HG03457 (cell line): ENCODE measurements around the gene S100PBP.

Experiments used
- ATAC-seq: cut with Tn5 transposase; IDR thresholded peaks from one replicate; pipeline ENCODE4 v1.9.1; 2021; ENCODE audit warnings: moderate number of reproducible peaks; ENCODE audit not compliant: unreplicated experiment

S100PBP gene

DNA sequence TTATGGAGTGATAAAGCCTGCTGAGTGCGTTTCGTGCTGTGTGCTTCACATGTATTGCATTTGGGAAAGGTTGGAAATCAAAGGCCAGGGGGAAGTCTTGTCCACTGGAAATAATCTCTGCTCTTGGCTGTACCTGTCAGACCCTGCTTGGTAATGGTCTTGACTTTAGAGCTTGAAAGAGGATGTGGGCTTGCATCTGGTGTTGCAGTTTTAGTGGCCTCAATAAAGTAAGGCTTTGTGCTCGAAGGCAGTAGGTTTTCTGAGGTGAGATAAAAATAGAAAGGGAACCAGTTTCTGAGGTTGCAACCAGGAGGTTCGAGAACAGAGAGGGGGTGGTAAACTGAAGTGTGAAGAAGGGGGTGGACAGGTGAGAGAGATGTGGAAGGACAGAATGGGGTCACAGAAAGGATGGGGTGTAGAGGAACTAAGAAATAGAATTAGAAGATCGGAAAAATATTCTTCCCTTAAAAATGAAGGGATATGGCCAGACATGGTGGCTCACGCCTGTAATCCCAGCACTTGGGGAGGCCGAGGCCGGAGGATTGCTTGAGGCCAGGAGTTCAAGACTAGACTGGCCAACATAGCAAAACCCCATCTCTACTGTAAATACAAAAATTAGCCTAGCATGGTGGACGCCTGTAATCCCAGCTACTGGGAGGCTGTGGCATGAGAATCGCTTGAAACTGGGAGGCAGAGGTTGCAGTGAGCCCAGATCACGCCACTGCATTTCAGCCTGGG is 1.5 kb downstream of the S100PBP start:
- ATAC-seq: no peak

DNA sequence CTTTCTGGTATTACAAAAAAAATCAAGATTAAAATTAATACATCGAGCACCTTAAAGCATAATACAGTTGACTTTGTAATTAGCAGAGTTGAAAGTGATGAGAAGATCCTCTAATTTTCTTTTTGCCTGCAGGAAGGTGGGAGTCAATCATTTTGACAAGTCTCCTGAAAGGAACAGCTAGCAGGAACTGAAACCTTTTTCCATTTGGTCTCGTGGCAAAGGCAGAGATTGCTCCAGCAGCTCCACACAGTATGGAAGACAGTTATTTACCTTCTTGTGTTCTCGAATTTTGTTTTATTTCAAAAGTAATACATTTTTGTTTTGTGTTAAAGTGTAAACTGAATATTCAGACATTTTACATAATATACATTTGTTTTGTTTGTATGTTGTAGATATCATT is 7.7 kb downstream of the S100PBP start:
- no peak for ATAC-seq

DNA sequence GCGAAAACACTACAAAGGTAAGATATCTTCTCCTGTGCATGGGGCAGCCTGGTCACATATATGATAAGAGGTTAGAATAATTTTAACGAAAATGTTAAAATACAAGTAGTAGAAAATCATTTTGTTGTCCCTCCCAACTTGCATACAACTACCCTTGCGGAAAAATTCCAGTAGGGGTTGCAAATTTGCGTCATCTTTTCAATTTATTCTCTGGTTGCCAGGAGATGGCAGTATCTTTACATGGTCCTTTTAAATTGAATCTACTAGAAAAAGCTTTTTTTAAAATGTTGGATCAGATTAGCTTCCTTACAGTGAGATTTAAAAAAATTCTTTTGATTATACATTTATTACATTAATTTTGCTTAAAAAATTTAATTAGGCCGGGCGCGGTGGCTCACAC is 10.9 kb downstream of the S100PBP start:
- ATAC-seq: no peak

DNA sequence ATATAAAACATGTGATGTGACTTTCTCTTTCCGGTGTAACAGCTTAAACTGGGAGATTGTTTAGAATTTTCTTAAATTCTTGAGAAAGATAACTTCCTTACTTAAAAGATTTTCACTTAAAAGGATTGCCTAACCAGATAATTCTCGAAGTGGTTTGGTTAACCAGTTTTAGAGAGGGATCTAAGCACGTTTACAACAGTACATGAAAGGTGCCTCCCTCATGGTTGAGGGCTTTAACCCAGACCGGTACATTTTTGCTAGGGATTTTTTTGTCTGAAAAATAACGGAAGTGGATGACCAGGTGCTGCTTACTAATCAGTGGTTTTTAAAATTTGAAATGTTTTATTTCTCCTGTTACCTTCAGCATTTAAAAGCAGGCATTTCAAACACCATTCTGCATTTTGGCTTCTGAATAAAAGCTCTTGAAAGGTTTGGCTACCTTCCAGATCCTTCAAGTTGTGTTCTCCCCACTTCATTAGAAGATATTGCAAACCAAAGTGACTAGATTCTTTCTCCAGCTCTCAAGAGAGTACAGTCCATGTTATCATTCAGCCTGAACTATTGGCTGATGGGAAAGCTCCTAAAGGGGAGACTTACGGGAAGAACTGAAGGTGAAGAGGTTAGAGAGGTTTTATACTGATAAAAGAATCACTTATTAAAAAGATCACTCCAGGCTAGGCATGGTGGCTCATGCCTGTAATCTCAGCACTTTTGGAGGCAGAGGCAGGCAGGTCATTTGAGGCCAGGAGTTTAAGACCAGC is 12.8 kb downstream of the S100PBP start:
- ATAC-seq: no peak

DNA sequence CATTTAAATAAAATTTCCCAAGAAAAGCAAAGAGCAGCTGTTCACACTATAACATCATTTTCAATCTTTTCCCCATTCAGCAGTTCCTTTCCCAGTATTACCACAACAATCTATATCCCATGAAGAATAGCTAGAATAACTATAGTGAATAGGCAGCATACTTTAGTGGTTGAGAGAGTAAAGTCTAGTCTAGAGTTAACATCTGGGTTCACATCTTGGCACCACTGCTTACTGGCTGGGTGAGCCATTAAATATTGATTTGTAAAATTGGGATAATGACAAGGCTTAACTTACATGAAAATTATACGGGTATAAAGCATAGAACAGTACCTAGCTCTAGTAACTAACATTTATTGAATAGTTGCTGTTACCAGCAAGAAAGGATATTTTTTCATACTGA is 14.4 kb downstream of the S100PBP start:
- ATAC-seq: no peak

DNA sequence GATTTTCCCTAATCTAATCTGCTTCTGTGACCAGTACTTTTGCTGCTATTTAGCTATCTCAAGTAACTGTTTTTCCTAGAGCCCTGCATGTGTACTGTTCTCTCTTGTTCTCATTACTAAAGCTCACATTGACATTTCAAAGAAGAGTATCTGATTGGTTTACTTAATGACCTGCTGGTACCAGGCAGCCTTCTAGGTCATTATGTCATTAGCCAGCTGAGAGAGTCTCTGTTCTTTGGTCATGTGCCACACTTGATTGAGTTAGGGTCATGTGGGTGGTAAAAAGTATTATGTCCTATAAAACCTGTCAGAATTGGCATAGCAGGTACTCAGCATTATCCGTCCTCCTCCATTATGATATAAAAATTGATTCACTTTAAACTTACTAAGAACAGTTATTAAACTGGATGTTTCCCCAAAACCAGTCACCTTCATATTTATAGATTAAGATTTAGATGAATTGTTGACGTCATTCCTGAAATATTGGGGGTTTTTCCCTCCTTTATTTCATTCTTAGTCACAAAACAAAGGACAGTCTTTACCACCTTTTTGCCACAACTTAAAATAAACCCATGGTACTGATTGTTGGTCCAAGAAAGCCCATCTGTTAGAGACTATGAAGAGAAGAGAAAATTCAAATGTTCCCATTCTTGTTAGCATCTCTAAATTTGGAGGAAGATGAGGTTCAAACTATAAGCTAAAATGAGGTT is 31.1 kb downstream of the S100PBP start:
- no peak for ATAC-seq

DNA sequence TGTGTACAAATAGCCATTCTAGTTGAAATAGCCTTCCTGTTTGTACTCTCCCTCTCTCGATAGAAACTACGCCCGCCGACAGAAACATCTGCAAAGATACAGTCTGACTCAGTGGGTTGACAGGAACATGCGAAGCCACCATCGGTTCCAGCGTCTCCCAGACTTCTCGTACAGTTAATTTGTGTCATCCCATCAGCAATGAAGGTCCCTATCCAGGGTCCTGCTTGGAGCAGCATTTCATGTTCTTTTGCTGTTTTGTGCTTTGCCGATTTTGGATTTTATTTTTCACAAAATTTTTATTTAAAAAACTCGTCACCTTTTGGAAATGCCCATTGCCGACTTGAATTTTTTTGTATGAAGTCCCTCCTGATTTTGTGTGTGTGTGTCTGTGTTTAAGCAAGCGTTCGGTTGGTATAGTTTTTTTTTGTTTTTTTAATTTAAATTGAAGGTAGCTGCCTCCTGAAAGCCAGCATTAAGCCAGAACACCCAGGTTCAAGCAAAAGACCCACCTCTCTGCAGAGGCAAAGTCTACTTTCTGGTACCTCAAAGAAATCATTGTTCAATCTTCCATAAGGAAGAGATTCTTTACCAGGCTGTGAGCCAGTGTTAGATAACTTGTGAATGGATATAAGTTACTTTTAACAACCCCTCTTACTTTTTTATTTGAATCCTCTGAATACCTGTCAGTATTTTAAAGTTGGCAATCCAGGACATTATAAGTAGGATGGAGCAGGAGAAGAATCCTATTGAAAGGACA is 38.6 kb downstream of the S100PBP start:
- ATAC-seq: no peak

DNA sequence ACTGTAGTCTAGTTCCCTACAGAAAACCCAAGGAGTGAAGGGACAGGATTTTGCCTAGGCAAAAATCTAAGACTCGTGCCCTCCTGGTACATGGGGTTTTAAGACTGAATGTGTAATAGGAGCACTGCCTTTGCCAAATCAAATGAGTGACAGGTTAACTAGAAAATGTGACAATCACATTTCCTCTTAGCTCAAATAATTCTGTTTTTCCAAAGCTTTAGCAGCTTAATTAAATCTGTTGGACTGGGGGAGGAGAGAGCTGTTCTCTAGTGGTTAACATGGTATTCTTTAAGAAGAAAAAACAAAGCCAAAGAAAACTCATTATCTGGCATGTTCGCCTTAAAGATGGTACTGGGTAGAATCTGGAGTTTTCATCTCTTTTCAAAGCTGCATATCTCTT is 40.7 kb downstream of the S100PBP start:
- ATAC-seq: no peak

DNA sequence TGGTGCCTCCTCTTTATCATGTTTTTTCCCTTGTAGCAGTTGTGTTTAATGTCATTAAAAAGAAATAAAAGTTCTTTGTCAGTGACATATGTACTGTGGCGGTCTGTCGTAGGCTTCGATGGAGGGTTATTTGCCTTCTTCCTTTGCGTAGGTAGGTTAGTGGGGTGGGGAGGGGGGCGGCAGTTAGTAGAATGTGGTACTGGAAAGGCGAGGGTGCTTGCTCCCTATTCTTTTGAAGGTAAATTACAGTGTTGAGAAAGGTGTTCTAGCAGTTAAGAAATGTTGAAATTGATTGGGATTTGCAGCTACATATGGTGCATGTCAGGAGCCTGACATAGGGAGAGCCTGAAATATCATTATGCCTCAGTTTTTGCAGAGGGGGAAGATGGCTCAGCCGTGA is 41.3 kb downstream of the S100PBP start:
- ATAC-seq: no peak

DNA sequence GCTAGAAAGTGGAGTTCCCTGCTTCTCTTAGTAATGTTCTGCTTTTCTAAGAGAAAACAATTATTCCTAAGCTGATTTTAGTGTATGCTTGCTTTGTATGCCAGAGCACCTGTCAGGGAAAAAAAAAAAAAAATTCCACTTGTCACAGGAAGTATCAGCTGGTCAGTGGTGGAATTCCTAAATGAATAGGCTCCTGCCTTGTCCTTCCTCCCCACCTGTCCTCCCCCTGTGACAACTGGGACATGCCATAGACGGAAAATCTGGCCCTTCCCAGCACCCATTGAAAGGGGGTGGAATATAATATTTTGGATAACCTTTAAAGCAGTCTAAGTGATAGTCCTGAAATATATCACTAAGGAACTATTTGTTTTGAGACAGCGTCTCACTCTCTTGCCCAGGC is 42.5 kb downstream of the S100PBP start:
- ATAC-seq: no peak

DNA sequence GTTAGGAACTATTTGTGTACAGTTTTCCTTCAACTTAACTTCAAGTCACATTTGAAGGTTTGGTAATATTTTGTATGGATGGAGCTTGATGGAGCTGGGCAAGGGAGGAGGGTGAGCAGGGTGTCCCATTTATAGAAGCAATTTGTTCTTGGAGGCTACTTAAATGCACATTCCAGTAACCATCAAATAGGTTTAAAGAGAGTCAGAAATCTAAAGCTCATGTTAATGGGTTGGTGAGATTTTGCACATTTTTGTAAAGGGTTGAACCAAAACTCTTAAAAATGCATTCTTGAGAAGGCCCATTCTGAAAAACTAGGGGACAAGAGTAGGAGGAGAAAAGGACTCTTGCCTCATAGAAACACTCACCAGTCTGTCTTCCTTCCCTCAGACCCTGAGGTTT is 43.1 kb downstream of the S100PBP start:
- no peak for ATAC-seq

DNA sequence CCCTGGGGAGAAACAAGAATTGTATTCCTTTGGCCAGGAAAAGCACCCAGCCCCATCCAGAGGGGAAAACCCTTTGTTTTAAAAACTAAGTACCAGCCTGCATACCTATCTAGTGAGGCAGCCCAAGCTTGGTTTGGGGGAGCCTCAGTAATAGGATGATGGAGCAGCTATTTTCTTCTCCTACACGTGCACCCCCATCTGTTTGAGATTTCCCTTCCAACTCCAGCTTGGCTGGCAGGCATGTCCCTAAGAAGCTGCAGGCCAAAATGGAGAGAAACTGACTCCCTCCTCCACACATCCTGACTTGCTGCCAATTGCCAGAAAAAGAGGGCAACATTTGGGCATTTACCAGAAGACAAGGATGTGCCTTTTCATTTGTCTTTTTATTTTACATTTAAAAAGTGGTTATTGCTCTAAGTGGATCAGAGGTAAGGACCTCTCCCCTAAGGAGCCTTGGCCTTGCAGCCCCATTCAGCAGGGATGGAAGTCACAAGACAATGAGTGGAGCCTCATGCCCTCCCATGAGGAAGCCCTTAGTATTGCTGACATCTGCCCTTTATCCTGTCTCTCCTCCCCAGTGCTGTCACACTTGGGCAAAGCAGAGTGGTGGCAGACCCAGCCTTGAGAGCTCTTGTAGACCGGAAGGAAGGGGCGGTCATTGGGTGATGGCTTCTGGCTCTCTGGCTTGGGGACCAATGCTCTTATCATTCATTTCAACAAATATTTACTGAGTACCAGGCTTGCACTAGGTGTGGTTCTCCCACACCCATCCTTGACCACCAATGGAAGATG is 44.6 kb downstream of the S100PBP start:
- no peak for ATAC-seq

DNA sequence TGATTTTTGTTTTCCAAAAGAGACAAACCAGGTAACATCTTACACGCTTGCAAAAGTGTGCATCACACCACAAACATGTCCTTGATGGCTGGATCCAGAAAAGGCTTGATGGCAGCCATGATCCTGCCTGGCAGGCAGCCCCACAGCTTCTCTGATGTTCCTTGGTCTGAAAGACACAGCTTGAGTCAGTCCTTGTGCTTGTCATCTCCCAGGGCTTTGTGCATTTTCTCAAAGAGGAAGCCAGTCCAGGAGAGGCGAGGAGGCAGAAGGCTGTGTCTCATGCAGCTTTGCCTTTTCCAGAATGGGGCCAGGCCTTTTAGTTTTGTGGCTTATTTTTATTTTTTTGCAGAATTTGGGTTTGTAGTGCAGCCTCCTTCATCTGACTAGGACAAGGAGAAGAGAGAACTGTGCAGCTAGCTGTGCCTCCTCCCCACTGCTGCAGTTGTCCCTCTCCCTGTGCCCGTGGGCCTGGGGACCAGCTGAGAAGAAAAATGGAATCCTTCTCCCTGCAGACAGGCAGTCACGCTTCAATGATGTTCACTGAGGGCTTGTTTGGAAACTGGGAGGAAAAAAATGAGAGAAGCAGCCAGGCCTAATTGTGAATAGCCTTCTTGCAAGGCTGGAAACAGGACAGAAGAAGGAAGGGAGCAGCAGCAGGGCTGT is 45.9 kb downstream of the S100PBP start:
- ATAC-seq: no peak

DNA sequence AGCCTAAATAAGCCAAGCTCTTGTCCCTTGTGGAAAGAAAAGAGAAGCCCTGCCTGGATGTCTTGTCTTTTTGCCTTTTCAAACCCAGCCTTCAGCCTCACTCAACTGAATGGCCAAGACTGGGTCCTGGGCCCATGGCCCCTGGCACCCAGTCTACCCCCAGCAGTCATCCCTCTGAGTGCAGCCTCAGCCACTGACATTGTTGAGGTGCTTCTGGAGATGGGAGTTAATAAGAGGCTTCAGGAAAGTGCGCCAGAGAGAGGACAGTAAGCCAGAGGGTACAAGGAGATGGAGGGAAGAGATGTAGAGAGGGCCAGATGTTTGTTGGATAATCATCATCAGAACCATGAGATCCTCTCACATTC is 46.4 kb downstream of the S100PBP start:
- ATAC-seq: no peak

DNA sequence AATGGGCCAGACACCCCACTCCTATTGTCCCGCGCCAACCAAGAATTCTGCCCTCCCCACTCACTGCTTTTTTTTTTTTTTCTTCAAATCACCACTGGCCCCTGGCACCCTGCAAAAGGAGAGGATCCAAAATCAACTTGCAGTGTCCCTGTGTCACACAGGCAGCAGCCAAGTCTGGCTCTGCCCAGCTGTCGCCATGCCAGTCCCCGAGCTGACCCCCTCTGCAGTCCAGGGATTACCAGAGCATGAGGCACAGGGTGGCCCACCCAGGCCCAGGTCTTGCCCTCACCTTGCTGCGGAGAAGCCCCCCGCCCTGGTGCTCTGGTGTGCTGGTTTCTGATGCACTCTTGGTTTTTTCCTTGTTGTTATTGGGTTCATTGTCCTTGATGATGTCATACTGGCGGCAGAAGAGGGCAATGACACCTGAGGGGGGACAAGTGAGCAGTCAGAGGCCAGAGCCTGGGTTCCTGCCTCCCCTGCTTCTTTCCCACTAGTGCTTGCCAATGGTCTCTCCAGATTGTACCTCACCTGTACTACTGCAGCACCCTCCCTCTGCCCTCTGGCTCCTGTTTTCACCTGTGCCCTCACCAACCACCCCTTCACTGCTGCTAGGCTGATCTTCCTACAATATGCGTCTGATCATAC is 47.0 kb downstream of the S100PBP start:
- ATAC-seq: no peak

DNA sequence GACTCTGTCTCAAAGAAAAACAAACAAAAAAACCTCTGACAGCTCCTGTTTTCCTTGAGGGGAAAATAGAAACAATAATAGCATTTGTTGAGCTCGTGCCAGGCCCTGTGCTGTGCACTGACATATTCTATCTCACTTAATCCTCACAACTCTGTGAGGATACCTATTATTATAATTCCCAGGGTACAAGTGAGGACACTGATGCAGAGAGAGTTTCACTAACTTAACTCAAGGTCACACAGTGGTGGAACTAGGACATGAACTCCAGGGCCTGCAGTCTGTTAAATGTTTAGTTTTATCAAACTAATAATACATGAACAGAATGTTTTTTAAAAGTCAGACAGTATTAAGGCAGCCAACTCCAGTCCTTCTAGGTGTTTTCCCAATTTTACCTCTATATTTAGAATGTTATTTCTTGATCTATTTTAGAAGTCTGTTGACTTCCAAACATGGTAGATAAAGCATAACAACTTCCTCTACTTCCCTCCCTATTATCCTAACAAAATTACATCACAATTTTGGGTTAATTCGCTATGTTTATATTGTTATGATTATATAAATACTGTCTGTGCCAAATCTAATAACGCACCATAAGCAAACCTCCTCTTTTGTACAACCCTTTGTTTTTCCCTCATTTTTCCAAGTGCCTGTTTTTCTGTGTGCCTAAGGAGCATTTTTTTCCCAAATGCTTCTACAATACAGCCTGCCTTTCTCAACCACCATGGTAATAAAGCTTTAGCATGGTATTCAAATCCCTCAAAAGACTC is 48.4 kb downstream of the S100PBP start:
- no peak for ATAC-seq

DNA sequence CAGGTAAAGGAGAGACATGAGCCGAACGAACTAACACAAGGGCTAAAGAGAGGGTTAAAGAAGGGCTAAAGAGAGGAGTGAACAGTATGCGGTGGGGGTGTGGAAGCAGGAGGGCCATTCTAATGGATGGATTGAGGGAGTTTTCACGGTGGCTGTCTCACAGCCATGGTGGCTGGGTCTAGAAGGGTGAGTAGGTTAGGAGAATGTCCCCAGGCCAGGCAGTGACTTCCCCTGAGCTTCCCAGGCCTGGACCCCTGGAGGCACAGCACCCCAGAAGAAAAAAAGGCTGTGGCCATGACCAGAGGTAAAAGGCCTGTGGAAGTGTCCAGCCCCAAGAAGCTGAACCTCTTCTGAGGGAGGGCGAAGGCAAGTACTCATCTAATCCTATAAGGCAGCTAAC is 49.7 kb downstream of the S100PBP start:
- no peak for ATAC-seq

DNA sequence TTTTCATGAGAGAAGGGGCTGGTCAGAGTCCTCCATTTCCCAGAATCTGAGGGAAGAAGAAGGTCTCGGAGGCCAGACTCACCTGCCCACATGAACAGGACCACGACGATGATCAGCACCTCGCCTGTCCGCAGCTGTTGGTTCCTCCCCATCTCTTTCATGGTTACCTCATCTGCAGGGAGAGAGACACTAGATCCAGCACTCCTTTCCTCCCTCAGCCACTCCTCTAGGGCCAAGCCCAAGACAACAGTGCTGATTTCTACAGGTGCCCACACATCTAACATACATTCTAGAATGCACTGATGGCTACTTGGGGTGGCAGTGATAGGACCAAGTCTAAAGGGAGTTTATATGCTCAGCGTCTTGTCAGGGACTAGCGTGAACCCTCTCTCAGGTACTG is 50.2 kb downstream of the S100PBP start:
- no peak for ATAC-seq

DNA sequence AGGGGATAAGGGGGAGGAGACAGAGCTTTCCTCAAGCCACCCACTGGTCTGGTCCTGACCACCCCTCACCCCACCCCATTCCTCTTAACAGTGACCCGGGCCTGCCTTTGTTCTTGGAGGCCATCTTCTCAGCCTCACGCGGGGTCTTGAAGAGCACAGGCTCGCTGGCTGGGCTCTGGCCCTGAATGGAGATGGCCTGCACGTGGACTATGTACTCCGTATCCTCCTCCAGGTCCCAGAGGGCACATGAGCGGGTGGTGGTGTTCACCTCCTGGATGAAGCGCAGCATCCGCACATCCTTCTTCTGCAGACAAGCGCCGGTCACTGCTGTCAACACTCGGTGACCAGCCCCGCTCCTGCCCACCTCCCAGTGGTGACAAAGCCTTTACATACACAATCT is 50.6 kb downstream of the S100PBP start:
- no peak for ATAC-seq
